ENCODE measurements around the gene OTUB1.

Gene OTUB1

GRCh38 chr11:64038500-64038899 lies 52.3 kb downstream of the OTUB1 start:
- H3K27ac ChIP-seq: no peak overlapping the region
- no peak for TF ChIP-seq ZFX (IDR thresholded peaks at IDR 0.05)
- TF ChIP-seq CTCF (conservative IDR thresholded peaks at IDR 0.05): no peak

GRCh38 chr11:64039012-64039665 lies 52.9 kb downstream of the OTUB1 start:
- no peak for TF ChIP-seq CTCF (conservative IDR thresholded peaks at IDR 0.05)
- TF ChIP-seq ZFX (IDR thresholded peaks at IDR 0.05): no peak
- no peak overlapping the region for H3K27ac ChIP-seq

- H3K27ac ChIP-seq: no peak overlapping the region
- TF ChIP-seq CTCF (conservative IDR thresholded peaks at IDR 0.05) (no peak), ZFX (IDR thresholded peaks at IDR 0.05) (no peak)
These were observed 54.6 kb downstream of the OTUB1 start for GRCh38 chr11:64040684-64041322.

- TF ChIP-seq ZFX (IDR thresholded peaks at IDR 0.05) (no peak), CTCF (conservative IDR thresholded peaks at IDR 0.05) (no peak)
- H3K27ac ChIP-seq: no peak overlapping the region
These were observed 55.6 kb downstream of the OTUB1 start for GRCh38 chr11:64041846-64042245.

GRCh38 chr11:64042301-64042700 lies 56.1 kb downstream of the OTUB1 start:
- TF ChIP-seq CTCF (conservative IDR thresholded peaks at IDR 0.05): no peak
- no peak overlapping the region for H3K27ac ChIP-seq

DNA sequence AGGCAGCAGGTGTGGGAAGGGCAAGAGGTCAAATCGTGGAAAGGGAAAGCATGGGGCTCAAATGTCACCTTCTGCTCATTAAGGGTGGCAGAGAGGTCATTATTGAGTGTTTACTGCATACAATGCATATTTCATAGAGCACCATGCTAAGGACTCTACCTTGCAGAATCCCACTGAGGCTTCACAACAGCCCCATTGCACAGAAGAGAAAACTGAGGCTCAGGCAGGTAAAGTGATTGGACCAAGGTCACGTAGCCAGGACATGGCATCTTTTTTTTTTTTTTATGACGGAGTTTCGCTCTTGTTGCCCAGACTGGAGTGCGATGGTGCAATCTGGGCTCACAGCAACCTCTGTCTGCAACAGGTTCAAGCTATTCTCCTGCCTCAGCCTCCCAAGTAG lies 57.3 kb downstream of the OTUB1 start:
- no peak overlapping the region for H3K27ac ChIP-seq
- TF ChIP-seq CTCF (conservative IDR thresholded peaks at IDR 0.05) (no peak), ZFX (IDR thresholded peaks at IDR 0.05) (no peak)

DNA sequence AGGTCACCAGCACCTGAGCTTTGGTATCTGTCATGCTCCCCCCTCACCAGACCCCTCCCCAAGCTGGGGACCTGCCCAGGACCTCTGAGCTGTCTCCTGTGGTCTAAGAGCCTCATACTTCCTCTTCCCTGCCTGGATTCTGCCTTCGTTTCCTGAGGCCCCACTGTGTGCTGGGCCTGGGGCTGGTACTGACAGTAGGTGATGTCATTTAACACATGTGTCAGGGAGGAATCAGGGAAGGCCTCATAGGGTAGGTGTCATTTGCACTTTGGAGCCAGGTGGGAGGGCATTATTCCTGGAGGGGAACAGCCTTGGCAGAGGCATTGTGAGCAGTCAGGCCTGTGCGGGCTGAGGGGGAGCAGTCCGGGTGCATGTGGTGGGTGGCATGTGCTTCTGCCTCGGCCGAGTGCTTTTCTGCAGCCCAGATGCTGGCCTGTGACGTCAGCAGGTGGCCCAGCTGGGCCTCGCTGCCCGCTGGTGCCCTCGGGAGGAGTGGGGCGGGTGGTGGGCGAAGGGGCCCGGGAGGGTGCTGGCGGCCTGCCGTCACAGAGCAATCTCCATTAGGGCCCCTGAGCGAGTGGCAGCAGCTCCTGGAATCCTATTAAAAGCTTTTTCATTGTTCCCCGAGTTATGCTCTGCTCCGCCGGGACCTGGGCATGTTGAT lies 58.6 kb downstream of the OTUB1 start:
- no peak overlapping the region for H3K27ac ChIP-seq

More for the DNA sequence above, 58.6 kb downstream of the OTUB1 start:
- TF ChIP-seq CTCF (conservative IDR thresholded peaks at IDR 0.05) (no peak), ZFX (IDR thresholded peaks at IDR 0.05) (no peak)

Data from C4-2B (cell line).